SHP77 (cell line): ENCODE results near the gene NAALADL2.
"Not testable (repeated sequence)": the region's sequence is repeated elsewhere in the genome, so short reads cannot be mapped to it uniquely, and the experiment has no call there.

Source experiments
- DNase-seq, 2 experiments: peaks; one replicate each; lab custom pipeline; 2025; lab: John Stamatoyannopoulos, UW

NAALADL2 gene

DNA sequence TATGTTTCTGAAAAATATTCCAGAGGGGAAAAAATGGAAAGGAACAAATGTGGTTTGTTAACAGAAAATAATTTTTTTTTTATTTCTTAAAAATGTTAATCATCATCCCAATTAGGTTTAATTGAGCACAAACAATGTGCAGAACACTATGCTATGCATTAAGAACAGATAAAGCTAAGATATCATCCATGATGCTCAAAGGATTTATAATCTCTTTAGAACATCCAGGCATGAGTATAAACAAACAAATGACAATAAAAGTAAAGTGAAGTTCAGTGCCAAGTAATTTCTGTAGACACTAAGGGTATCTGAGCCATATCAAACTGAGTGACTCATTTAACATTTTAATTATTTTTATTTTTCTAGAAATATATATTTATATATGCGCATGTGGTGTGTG, 732.2 kb downstream of the NAALADL2 start:
- no peak for DNase-seq

DNA sequence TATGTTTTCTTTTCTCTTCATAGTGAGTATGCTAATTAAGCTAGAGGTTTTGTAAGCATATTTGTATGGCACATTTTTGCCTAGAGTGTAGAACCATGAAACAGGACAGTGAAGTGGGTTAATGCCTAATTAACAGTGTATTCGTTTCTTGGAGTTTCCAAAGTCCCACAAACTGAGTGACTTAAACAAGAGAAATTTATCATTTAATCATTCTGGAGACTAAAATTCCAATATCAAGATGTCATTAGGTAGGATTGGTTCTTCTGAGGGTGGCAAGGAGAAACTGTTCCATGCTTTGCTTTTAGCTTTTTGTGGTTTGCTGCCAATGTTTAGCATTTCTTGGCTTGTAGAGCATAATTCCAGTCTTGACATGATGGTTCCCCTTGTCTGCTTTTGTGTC, 734.2 kb downstream of the NAALADL2 start:
- DNase-seq: no peak

DNA sequence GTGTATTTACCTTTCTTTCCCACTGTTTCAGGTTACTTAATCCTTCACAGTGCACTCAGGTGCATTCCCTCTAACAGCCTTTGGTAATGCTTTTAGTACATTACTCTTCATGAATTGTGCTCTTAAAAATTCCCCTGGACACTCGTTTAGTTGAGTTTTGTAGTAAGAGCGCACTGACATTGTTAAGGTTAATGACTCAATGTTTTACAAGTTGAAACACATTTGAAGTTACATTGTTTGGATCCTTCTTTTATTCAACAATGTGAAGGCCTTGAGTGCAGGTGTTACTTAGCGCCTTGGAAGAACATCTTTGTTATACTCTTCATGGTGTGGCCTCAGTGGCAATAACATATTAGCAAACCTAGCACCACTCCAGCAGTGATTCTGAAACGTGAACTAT, 739.6 kb downstream of the NAALADL2 start:
- no peak for DNase-seq

DNA sequence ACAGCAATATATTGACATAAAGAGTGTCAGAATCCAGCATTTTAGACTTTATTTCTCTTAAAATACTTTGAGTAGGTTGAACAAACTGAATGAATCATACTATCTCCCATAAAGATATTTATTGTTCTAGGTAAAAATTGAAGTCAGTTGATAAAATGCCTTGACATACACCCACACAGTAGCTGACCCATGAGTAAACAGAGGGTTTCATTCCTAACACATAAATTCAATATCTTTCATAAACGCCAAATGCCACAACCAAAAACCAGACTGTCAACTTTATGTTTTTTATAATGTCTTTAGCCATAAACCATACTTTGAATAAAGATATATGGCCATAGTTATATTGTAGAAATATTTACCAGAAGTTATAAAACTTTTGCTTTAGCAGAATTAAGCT, 742.4 kb downstream of the NAALADL2 start:
- no peak for DNase-seq

DNA sequence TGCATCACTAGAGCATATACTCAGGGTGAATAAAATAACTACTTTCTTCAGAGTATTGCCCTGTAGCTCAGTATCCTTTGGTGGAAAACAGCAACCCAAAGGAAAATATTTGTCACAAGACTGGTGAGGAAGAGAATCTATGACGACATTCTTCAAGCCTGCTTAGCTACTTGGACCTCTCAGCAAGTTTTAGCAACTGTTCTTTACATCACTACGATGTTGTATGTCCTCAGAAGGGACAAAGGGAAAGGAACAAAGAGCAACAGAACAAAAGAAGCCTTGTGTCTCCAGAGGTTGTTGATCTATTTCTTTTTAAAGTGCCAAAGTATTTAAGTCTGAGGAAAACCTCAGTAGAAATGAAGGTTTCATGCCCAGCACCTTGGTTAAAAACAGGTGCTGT, 746.7 kb downstream of the NAALADL2 start:
- no peak for DNase-seq

DNA sequence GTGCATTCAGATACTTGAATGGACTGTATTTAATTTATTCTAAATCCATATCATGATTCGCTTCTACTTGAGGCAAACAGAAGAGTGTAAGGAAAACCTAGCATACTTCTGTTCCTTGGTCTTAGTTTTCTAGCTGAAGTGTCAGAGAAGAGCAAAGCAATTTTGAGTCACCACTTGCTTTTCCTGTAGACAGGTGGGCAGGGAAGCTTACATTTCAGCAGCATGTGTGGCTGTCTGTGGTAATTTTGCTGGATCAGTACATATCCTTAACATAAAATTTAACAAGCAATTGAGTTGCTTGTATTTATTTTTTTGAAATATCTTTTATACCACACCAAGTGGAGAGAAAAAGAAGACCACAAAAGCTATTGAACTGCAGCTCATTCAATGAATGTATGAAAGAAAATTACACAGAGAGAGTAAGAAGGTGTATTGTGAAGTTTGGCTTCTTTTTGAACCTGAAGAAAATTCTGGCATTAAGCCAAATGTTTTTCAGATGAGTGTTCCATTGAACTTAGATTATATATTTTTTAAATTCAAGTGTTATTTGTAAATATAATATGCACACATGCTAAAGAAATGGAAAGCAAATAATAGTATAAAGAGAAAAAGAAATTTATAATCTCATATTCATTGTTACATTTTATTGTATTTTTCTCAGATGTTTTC, 747.6 kb downstream of the NAALADL2 start:
- DNase-seq: peak; percentile 3 to 16

DNA sequence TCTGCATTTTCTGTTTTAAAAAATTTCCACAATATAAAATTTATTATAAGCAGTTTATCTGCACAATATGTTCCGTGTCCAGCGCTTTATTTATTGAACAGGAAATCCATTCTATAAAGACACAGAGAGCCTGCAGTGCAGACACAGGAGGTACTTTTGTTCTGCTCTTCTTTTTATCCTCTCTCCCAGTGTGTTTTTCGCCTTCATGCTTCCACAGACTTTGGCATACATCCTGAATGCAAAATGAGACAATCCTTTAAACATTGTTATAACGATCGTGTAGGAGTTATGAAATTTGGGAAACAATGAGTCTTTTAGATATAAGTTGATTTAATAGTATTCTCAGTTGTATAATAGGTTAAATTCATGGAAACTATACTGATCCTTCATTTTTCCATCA, 749.2 kb downstream of the NAALADL2 start:
- DNase-seq: no peak

DNA sequence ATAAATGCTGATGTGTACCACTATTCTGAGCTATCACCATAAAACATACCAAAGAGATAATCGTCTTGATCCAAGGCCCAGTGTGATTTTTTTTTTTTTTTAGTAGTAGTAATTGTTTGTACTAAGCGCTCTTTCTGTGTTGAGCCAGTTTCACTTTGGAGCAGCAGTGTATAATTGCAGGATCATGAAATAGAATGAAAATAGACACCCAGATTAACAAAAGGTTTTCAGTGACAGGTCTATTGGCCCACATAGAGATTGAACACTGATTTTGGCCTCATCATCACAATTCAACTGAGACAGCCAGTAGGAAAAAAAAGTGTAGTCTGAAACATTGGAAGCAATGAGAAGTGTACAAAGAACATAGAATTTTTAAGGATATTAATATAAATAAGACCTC, 749.8 kb downstream of the NAALADL2 start:
- DNase-seq: no peak

DNA sequence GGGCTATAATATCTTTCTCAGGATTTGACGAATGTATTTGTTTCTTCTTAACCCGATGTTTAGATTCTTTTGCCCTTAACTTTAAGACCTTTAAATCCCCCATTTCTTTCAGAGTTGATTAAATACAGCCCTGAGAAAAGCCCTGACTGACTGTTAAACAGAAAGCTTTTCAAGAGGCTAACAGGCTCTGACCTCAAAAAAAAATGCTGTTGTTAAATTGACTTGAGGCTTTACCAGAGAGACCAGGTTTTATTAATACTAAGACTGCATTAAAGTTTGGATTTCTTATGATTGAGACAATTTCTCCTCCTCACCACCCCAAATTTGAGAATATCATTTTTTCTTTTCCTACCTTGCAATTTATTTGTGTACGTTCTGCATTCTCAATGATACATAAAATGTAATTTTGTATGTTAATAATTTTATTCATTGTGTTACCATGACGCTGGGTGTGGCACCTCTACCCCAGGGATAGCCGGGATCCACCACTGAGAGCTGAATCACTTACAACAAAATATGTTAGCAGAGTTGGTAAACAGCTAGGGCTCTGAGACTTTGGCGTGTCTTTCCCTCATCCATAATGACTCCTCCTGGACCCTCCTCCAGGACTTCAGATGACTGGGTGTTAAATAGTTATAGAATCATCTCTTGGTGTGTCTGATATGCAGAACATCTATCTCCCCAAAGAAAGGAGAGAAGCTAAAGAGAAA, 753.5 kb downstream of the NAALADL2 start:
- no peak for DNase-seq

DNA sequence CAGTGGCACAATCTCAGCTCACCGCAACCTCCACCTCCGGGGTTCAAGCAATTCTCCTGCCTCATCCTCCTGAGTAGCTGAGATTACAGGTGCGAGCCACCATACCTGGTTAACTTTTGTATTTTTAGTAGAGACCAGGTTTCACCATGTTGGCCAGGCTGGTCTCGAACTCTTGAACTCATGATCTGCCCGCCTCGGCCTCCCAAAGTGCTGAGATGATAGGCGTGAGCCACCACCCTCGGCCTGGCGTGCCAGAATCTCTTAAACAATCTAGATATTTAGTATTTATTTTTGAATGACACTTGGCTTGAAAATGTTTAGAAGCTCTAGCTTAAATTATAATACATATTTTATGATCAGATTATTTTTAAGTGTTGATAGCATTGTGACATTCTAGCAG, 755.0 kb downstream of the NAALADL2 start:
- DNase-seq: not testable (repeated sequence)

DNA sequence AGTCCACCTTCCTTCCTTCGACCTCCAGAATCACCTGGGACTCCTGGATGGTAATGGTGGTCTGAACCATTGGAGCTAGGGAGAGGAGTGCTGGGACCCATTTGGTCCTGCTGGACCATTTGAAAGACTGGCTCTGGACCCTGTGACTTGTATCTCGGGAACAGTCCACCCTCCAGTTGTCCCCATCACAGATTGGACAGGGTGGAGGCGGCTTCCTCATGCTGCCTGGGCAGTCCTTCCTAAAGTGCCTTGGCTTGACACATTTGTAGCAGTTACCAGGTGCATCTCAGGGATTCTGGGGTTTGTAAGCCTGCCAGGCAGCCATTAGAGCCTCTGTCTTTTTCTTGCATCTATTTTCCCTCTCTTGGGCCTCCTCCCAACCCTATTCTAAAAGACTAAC, 758.1 kb downstream of the NAALADL2 start:
- DNase-seq: no peak

DNA sequence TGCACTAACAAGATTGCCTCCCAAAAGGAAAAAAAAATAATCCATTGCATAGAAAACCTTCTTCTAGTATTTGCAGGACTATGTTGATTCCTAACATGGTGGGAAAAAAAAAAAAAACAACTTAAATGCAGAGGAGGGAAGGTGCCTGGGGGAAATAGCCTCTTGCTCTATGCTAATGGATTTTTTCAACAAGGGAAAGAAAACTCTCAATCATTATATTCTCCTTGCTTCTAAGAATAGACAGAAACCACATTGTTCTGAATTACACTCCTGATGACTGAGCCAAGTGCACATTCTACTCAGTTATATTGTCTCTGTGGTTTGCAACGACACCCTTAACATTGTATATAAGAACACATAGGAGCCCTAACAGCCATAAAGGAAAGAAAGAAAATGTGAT, 760.2 kb downstream of the NAALADL2 start:
- no peak for DNase-seq

DNA sequence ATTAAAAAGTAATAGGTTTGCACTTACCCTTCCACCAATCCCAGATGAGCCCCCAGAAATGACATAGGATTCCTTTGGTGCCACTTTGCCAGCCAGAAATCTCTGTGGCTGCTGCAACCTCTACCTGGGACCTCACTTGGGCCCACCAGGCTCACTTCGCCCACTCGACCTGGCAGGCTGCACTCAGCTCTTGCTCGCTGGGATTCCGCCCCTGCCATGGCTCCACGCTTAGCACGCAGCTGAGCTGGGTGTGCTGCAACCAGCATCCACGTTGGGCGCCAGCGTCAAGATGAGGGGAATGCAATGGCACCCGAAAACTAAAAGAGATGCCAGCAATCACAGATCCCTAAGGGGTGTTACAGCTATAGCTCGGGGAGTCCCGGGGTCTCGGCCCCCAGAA, 761.0 kb downstream of the NAALADL2 start:
- no peak for DNase-seq

DNA sequence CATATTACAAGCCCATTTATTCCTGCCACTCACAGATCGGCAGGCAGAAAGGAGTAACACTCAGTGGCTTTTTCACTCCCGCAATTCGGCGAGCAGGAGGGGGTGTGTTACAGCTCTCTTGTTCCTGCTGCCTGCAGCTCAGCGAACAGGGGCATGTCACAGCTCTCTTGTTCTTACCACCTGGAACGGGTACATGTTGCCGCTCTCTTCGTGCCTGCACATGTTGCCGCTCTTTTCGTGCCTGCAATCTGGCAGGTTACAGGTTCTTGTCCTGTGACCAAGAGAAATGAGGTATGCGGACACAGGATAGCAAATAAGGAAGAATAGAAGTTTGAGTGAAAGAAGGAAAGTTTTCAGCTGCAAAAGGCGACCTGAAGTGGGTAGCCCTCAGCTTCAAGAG, 761.4 kb downstream of the NAALADL2 start:
- no peak for DNase-seq

DNA sequence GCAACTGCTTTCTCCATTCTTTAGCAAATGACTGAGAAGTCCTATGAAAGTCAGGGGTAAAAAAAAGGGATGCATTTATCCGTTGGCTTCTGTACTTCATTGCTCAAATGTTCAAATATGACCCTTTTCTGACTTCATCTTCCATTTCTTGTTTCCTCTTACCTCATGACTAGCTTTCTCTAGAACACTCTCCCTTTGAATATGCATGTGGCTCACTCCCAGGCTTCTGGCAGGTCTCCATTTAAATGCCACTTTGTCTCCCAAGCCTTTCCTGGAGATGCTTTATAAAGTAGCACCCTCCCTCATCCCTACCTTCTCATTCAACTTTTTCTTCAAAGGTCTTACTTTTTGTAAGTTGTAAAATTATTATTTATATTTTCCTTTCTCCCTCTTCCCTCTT, 781.8 kb downstream of the NAALADL2 start:
- DNase-seq: no peak

DNA sequence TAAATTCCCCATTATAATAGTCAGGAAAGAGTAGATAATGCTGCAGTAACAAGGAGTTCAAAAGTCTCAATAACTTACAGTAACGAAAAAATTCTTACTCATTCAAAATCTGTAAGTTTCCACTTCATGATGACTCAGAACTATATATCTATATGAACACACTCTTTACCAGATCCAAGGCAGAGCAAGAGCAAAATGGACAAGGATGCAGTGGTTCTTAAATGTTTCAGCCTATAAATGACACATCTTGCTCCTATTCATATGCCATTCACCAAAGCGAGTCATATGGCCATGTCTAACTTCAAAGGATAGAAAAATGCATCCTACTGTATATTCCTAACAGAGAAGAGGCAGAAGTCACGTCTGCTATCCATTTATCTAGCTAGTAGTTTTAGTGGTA, 787.7 kb downstream of the NAALADL2 start:
- no peak for DNase-seq

DNA sequence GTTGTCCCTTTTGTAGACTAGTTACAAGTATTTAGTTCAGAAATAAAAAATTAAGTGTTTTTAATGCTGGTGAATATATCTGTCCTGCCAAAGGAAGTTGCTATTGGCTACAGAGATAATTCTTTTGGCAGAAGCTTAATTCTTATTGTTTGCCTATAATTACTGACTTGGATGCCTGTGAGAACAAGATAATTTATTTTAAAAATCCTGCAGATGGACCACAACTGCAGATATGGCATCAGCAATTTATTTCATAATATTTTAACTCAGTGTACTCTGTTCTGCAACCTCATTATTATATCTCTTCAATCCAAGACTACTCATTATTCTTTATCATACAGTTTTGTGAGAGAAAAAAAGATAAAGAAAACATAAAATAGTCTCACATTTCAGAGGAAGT, 789.8 kb downstream of the NAALADL2 start:
- DNase-seq: no peak

DNA sequence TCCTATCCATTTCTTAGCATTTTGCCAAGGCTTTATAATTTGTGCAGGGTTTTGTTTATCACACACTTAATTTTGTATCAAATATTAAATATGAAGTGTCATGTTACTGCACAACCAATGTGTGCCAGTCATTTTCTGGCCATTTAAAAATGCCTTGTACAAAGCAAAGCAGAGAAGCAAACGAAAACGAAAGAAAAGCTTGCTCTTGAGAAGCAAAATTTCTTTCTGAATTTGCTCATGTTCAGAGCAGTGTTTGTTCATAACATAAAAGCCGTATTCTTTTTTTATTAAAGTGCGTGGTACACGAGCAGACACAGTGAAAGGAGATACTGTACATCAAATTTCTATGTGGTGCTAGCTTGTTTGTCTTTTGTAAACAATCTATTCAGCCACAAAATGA, 792.6 kb downstream of the NAALADL2 start:
- no peak for DNase-seq

DNA sequence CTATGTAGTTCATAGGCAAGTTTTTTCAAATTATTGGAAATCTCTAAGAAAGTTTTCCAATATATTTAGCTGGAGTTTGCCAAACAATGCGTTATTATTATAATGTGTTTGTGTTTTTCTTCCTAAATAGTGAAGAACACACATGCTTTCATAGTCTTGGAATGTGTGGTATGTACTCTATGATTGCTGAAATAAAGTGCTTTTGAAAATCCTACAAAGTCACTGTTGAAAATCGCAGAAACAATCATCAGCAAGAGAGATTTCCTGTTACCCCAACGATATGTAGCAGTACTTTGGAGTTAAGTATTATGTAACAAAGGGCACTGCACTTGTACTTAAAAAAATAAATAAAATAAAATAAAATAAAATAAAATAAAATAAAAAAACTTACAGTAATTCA, 796.2 kb downstream of the NAALADL2 start:
- DNase-seq: no peak

DNA sequence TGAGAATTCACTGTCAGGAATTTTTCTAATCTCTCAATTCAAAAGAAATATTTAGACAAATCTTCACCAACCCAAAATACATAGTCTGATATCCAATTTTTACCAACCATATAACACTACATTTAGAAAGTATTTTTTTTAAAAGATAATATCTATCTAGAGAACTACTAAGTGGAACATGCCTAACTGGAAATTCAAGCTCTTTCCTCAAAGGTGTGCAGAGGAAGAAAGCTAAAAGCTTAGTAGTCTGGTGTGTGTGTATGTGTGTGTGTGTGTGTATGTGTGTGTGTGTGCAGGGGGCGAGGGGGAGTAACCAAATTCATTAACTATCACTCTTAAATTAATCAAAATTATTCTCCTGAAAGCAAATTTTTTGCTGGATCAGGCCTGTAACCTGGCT, 797.3 kb downstream of the NAALADL2 start:
- no peak for DNase-seq

DNA sequence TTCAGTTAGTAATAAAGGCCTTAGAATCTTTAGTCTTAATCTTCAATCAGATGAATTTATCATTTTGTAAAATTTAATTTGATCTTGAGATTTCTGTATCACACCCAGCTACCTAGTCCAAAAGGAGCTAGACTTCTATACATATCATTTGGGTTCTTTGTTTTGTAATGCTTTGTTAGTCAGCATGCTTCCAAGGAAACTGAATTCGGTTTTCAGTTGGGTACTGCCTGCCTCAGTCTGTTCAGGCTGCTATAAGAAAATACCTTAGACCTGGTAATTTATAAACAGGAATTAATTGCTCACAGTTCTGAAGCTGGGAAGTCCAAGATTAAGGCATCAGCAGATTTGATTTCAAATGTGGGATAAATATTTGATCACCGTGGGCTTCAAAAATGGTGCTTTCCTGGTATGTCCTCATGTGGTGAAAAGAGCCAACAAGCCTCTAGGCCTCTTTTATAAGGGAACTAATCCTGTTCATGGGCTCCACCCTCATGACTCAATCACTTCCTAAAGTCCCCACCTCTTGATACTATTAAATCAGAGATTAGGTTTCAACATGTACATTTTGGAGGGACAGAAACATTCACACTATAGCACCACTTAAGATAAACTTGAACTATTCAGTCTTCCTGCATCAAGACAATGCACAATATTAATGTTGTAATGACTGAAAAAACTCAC, 800.7 kb downstream of the NAALADL2 start:
- no peak for DNase-seq

DNA sequence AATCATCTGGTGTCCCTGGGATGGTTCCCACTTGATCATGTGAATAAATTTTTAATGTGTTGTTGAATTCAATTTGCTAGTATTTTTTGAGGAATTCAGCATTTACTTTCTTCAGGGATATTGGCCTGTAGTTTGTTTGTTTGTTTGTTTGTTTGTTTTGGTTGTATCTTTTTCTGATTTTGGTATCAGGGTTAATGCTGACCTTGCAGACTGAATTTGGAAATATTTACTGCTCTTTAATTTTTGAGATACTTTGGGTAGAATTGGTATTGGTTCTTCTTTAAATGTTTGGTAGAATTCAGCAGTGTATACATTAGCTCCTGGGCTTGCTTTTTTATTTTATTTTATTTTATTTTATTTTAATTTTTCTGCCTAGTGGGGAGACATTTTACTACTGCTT, 803.7 kb downstream of the NAALADL2 start:
- DNase-seq: no peak

DNA sequence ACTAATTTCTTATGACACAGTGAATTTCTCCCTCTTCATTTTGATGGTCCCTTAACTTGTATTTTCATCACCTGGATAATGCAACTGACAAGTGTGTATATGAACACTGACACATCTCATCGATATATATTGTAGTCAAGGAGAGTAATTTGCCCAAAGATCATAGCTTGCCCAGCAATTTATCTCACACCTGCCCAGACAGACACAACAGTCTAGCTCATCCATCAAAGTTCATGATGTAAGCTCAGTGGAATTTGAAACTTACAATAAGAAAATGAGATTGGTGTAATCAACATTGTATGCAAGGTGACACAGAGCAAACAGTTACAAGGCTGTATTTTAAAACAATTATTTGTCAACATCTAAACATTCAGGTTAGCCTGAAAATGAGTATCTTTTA, 805.8 kb downstream of the NAALADL2 start:
- no peak for DNase-seq
